MM.1S (cell line): Measurements from ENCODE around the gene PLEKHH1.

Source experiments
- DNase-seq: peaks from one replicate; pipeline ENCODE4 v3.0.0-alpha.2; 2015
- H2AFZ ChIP-seq: fragments of 300-600 bp; sonication (generic); 2 replicates; pipeline ENCODE4 v1.6.0; 2016; ENCODE audit warnings: antibody characterized with exemption, low read length
- H3F3A ChIP-seq: fragments of 300-600 bp; sonication (generic); 2 replicates; pipeline ENCODE4 v1.6.1; 2016; ENCODE audit warnings: mild to moderate bottlenecking, antibody characterized with exemption, low read length, moderate library complexity, mixed read lengths; ENCODE audit not compliant: insufficient read depth
- H3K27ac ChIP-seq: fragments of 300-600 bp; sonication (generic); 2 replicates; pipeline ENCODE4 v1.5.1; 2016; ENCODE audit warnings: mild to moderate bottlenecking, low read length
- H3K27me3 ChIP-seq: fragments of 300-600 bp; sonication (generic); replicated peaks from 2 replicates; pipeline ENCODE4 v1.6.0; 2016; ENCODE audit warnings: low read length; ENCODE audit not compliant: insufficient read depth
- H3K36me3 ChIP-seq: fragments of 300-600 bp; sonication (generic); replicated peaks from 2 replicates; pipeline ENCODE4 v1.6.1; 2016; ENCODE audit warnings: mild to moderate bottlenecking, low read length, mixed read lengths; ENCODE audit not compliant: insufficient read depth
- H3K4me1 ChIP-seq: fragments of 300-600 bp; sonication (generic); 2 replicates; pipeline ENCODE4 v1.6.1; 2016; ENCODE audit warnings: low read length, mixed read lengths
- H3K4me2 ChIP-seq: fragments of 300-600 bp; sonication (generic); 2 replicates; pipeline ENCODE4 v1.6.0; 2016; ENCODE audit warnings: low read depth, low read length
- H3K4me3 ChIP-seq: fragments of 300-600 bp; sonication (generic); 2 replicates; pipeline ENCODE4 v1.5.1; 2016; ENCODE audit warnings: low read length, mixed read lengths
- H3K79me2 ChIP-seq: fragments of 300-600 bp; sonication (generic); 2 replicates; pipeline ENCODE4 v1.6.1; 2016; ENCODE audit warnings: mixed run types, low read length, mixed read lengths
- H3K9ac ChIP-seq: fragments of 300-600 bp; sonication (generic); 2 replicates; pipeline ENCODE4 v1.6.1; 2016; ENCODE audit warnings: low read length, mixed read lengths
- H3K9me2 ChIP-seq: fragments of 300-600 bp; sonication (generic); replicated peaks from 2 replicates; pipeline ENCODE4 v1.6.1; 2016; ENCODE audit warnings: mild to moderate bottlenecking, low read length, mixed read lengths; ENCODE audit not compliant: insufficient read depth
- H3K9me3 ChIP-seq: fragments of 300-600 bp; sonication (generic); replicated peaks from 2 replicates; pipeline ENCODE4 v1.6.1; 2016; ENCODE audit warnings: mild to moderate bottlenecking, low read length, mixed read lengths; ENCODE audit not compliant: insufficient read depth
- H4K20me1 ChIP-seq: fragments of 300-600 bp; sonication (generic); 2 replicates; pipeline ENCODE4 v1.6.1; 2016; ENCODE audit warnings: mild to moderate bottlenecking, low read length, moderate library complexity, mixed read lengths; ENCODE audit not compliant: insufficient read depth
- CTCF ChIP-seq: fragments of 300-600 bp; sonication (generic); IDR thresholded peaks from 2 replicates; pipeline ENCODE4 v1.5.1; 2016; ENCODE audit warnings: antibody characterized with exemption, low read length, mixed read lengths
- EZH2 ChIP-seq: fragments of 300-600 bp; sonication (generic); optimal IDR thresholded peaks from 2 replicates; pipeline ENCODE3; 2017; ENCODE audit warnings: low read depth, mild to moderate bottlenecking, antibody characterized with exemption, low read length, mixed read lengths
- EZH2phosphoT487 ChIP-seq: fragments of 300-600 bp; sonication (generic); IDR thresholded peaks from 2 replicates; pipeline ENCODE4 v1.6.1; 2018; ENCODE audit warnings: antibody characterized with exemption, low read length

The PLEKHH1 gene

GRCh38 chr14:67532606-67532997 is 488 bp upstream of the PLEKHH1 start:
- H3F3A ChIP-seq = no peaks in the 10 kb centered on the region
- peak overlapping the region; percentile 55 for H3K4me3 ChIP-seq
- no peak for DNase-seq
- no peaks in the 10 kb centered on the region for H4K20me1 ChIP-seq
- H3K9me2 ChIP-seq = no peaks in the 10 kb centered on the region
- H3K36me3 ChIP-seq = no peaks in the 10 kb centered on the region
- H3K27me3 ChIP-seq = no peaks in the 10 kb centered on the region
- peak overlapping the region; percentile 61 for H2AFZ ChIP-seq
- TF ChIP-seq EZH2 (no peak), EZH2phosphoT487 (no peak), CTCF (no peak)
- no peaks in the 10 kb centered on the region for H3K9me3 ChIP-seq
- no peaks in the 10 kb centered on the region for H3K4me1 ChIP-seq
- no peak overlapping the region for H3K9ac ChIP-seq
- H3K4me2 ChIP-seq = peak overlapping the region; percentile 60; the same call in 1 of the 2 replicates
- H3K27ac ChIP-seq = no peak overlapping the region
- H3K79me2 ChIP-seq = no peaks in the 10 kb centered on the region

- Histone ChIP-seq H3K9ac (no peak overlapping the region), H3K4me3 (peak overlapping the region; percentile 40; the same call in 1 of the 2 replicates)
These were observed 630 bp downstream of the PLEKHH1 start for GRCh38 chr14:67533754-67534085.

GRCh38 chr14:67536087-67536486 is 3.0 kb downstream of the PLEKHH1 start:
- Histone ChIP-seq H3K4me1 (no peaks in the 10 kb centered on the region), H3K9ac (no peak overlapping the region), H3K4me3 (no peak overlapping the region), H3F3A (no peaks in the 10 kb centered on the region), H3K9me3 (no peaks in the 10 kb centered on the region), H3K36me3 (no peaks in the 10 kb centered on the region), H3K9me2 (no peaks in the 10 kb centered on the region), H3K4me2 (no peak overlapping the region), H3K79me2 (no peaks in the 10 kb centered on the region), H3K27me3 (no peaks in the 10 kb centered on the region), H4K20me1 (no peaks in the 10 kb centered on the region), H2AFZ (no peak overlapping the region), H3K27ac (no peak overlapping the region)
- DNase-seq = no peak
- TF ChIP-seq EZH2phosphoT487 = no peak
- TF ChIP-seq CTCF = no peak
- TF ChIP-seq EZH2 = no peak

More at GRCh38 chr14:67533754-67534085, 630 bp downstream of the PLEKHH1 start:
- H3F3A ChIP-seq = no peaks in the 10 kb centered on the region
- no peaks in the 10 kb centered on the region for H3K79me2 ChIP-seq
- DNase-seq = no peak
- H3K27me3 ChIP-seq = no peaks in the 10 kb centered on the region
- H2AFZ ChIP-seq = no peak overlapping the region
- H3K9me3 ChIP-seq = no peaks in the 10 kb centered on the region
- H3K27ac ChIP-seq = no peak overlapping the region
- no peaks in the 10 kb centered on the region for H4K20me1 ChIP-seq
- no peaks in the 10 kb centered on the region for H3K36me3 ChIP-seq
- no peaks in the 10 kb centered on the region for H3K4me1 ChIP-seq
- H3K9me2 ChIP-seq = no peaks in the 10 kb centered on the region
- peak overlapping the region; percentile 50 for H3K4me2 ChIP-seq
- TF ChIP-seq CTCF (no peak), EZH2 (no peak), EZH2phosphoT487 (no peak)
